GM13977 (cell line): ENCODE data around the gene SPR.

Experiments used
- DNase-seq: peaks from one replicate; pipeline ENCODE4 v3.0.0; 2012; ENCODE audit warnings: low spot score
- CTCF ChIP-seq: IDR thresholded peaks from 2 replicates; pipeline ENCODE4 v1.5.1; 2012; ENCODE audit warnings: mild to moderate bottlenecking, control low read depth; ENCODE audit not compliant: insufficient read depth; ENCODE audit errors: extremely low read depth, missing control alignments
- in situ Hi-C: fragments of 300-500 bp; cut with MboI; formaldehyde crosslinking; loops from one replicate; pipeline ENCODE4 v1.12.0; 2022; ENCODE audit warnings: low sequenced_read_pairs, low pct_unique_long_range_greater_than_20kb, mixed read lengths, inconsistent platforms; ENCODE audit not compliant: unreplicated experiment

The SPR gene

GRCh38 chr2:72924353-72925240 is 37.4 kb downstream of the SPR start:
- no peak for TF ChIP-seq CTCF
- in situ Hi-C loops = no loop called here
- DNase-seq = peak; percentile 73

GRCh38 chr2:72925328-72925943 is 38.2 kb downstream of the SPR start:
- no peak for DNase-seq
- in situ Hi-C loops = no loop called here
- no peak for TF ChIP-seq CTCF

- in situ Hi-C loops = no loop called here
- no peak for DNase-seq
- TF ChIP-seq CTCF = no peak
These were observed 39.2 kb downstream of the SPR start for GRCh38 chr2:72926368-72926767.

- DNase-seq = no peak
- in situ Hi-C loops = no loop called here
- TF ChIP-seq CTCF = no peak
These were observed 39.7 kb downstream of the SPR start for GRCh38 chr2:72926811-72927465.

- DNase-seq = no peak
- in situ Hi-C loops = no loop called here
- no peak for TF ChIP-seq CTCF
These were observed 40.7 kb downstream of the SPR start for GRCh38 chr2:72927619-72928550.

GRCh38 chr2:72929010-72929409 is 41.8 kb downstream of the SPR start:
- DNase-seq = no peak
- in situ Hi-C loops = no loop called here
- TF ChIP-seq CTCF = no peak
